Upper lobe of left lung (tissue), 4 donors: ENCODE results near the gene ACER1.

Experiments used
- EP300 ChIP-seq, 4 donors: sonication (generic); formaldehyde crosslinking; IDR thresholded peaks; one replicate each; pipeline ENCODE4 v1.5.1; 2017; ENCODE audit warnings: antibody characterized with exemption in 4 of 4, control low read depth in 2 of 4
- POLR2A ChIP-seq, 4 donors: fragments of 450-650 bp; IDR thresholded peaks; one replicate each; pipeline ENCODE4 v1.5.1; 2016 to 2017; ENCODE audit warnings: antibody characterized with exemption in 4 of 4, mild to moderate bottlenecking in 2 of 4
- TF ChIP-seq, protein P1 (sequence below), 6 experiments: fragments of 450-650 bp in 4 of 6; fragments of 200-600 bp in 2 of 6; sonication (generic) in 2 of 6; IDR thresholded peaks; one replicate each; pipeline ENCODE4 v1.5.1; 2016 to 2019; ENCODE audit warnings: antibody characterized with exemption in 6 of 6

DNA sequence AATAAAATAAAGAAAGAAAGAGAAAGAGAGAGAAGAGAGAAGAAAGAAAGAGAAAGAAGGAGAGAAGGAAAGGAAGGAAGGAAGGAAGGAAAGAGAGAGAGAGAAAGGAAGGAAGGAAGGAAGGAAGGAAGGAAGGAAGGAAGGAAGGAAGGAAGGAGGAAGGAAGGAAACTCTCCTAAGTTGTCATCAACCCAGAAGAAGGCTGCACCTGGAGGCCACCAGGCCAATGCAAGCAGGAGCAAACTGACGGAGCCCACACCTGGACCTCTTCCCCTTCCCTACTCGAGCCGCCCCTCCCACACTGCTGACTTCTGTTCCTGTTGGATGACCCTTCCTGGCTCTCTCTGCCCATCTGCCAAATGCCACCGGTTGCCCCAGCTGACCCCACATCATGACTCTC lies 8.7 kb downstream of the ACER1 start:
- TF ChIP-seq, protein P1, sequence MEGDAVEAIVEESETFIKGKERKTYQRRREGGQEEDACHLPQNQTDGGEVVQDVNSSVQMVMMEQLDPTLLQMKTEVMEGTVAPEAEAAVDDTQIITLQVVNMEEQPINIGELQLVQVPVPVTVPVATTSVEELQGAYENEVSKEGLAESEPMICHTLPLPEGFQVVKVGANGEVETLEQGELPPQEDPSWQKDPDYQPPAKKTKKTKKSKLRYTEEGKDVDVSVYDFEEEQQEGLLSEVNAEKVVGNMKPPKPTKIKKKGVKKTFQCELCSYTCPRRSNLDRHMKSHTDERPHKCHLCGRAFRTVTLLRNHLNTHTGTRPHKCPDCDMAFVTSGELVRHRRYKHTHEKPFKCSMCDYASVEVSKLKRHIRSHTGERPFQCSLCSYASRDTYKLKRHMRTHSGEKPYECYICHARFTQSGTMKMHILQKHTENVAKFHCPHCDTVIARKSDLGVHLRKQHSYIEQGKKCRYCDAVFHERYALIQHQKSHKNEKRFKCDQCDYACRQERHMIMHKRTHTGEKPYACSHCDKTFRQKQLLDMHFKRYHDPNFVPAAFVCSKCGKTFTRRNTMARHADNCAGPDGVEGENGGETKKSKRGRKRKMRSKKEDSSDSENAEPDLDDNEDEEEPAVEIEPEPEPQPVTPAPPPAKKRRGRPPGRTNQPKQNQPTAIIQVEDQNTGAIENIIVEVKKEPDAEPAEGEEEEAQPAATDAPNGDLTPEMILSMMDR (IDR thresholded peaks at IDR 0.05): no peak
- TF ChIP-seq EP300 (IDR thresholded peaks at IDR 0.05) (no peak), POLR2A (IDR thresholded peaks at IDR 0.05) (no peak)
